ENCODE results near the gene TAS1R2.

- TF ChIP-seq POLR2AphosphoS5 (IDR thresholded peaks at IDR 0.05; ENCODE audit: insufficient read depth in 1 of 2, low read depth in 1 of 2): no peak
- TF ChIP-seq CTCF (IDR thresholded peaks at IDR 0.05): no peak
- TF ChIP-seq POLR2A (IDR thresholded peaks at IDR 0.05): no peak
Observed at GRCh38 chr1:18807334-18808063, 52.0 kb downstream of the TAS1R2 start.
